ENCODE measurements around the gene GRIPAP1.

GRIPAP1 gene

GRCh38 chrX:48935301-48935670 lies 66.8 kb downstream of the GRIPAP1 start:
- TF ChIP-seq, protein P1, sequence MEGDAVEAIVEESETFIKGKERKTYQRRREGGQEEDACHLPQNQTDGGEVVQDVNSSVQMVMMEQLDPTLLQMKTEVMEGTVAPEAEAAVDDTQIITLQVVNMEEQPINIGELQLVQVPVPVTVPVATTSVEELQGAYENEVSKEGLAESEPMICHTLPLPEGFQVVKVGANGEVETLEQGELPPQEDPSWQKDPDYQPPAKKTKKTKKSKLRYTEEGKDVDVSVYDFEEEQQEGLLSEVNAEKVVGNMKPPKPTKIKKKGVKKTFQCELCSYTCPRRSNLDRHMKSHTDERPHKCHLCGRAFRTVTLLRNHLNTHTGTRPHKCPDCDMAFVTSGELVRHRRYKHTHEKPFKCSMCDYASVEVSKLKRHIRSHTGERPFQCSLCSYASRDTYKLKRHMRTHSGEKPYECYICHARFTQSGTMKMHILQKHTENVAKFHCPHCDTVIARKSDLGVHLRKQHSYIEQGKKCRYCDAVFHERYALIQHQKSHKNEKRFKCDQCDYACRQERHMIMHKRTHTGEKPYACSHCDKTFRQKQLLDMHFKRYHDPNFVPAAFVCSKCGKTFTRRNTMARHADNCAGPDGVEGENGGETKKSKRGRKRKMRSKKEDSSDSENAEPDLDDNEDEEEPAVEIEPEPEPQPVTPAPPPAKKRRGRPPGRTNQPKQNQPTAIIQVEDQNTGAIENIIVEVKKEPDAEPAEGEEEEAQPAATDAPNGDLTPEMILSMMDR (IDR thresholded peaks at IDR 0.05; ENCODE audit: insufficient read depth, low read length, poor library complexity, severe bottlenecking), result no peak
- no peak for DNase-seq (ENCODE audit: extremely low read depth, insufficient read length)
- Histone ChIP-seq H3K4me3 (replicated peaks; ENCODE audit: low read depth, low read length) (no peak overlapping the region), H3K36me3 (ENCODE audit: control insufficient read depth, insufficient read depth, low read length) (peaks cover 3% of the 10 kb centered on the region), H3K27me3 (replicated peaks; ENCODE audit: control insufficient read depth, insufficient read depth, low read length) (no peaks in the 10 kb centered on the region)

GRCh38 chrX:48934581-48935300 lies 67.3 kb downstream of the GRIPAP1 start:
- DNase-seq (ENCODE audit: extremely low read depth, insufficient read length), result no peak
- TF ChIP-seq, protein P1 (IDR thresholded peaks at IDR 0.05; ENCODE audit: insufficient read depth, low read length, poor library complexity, severe bottlenecking), result no peak
- no peaks in the 10 kb centered on the region for H3K27me3 ChIP-seq (replicated peaks; ENCODE audit: control insufficient read depth, insufficient read depth, low read length)
- peaks cover 3% of the 10 kb centered on the region for H3K36me3 ChIP-seq (ENCODE audit: control insufficient read depth, insufficient read depth, low read length)
- H3K4me3 ChIP-seq (replicated peaks; ENCODE audit: low read depth, low read length), result no peak overlapping the region

DNA sequence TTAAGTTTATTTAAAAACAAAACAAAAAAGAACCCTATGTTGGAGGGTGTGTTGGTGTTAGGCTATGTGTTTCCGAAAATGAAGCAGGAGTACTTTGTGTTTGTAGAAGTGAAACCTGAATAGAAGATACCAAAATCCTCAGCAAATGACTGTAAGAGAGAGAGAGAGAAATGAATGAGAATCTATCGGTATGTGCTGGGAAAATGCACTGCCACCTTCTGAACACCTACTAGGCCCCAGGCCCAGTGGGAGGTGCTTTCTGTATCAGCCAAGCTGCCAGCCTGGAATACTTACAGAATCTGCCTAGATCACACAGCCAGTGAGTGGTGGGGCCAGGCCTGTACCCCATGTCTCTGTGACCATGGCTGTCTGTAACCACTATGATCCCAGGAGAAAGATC lies 68.3 kb downstream of the GRIPAP1 start:
- no peaks in the 10 kb centered on the region for H3K27me3 ChIP-seq (replicated peaks; ENCODE audit: control insufficient read depth, insufficient read depth, low read length)
- TF ChIP-seq, protein P1 (IDR thresholded peaks at IDR 0.05; ENCODE audit: insufficient read depth, low read length, poor library complexity, severe bottlenecking), result no peak
- H3K36me3 ChIP-seq (ENCODE audit: control insufficient read depth, insufficient read depth, low read length), result peaks cover 3% of the 10 kb centered on the region
- DNase-seq (ENCODE audit: extremely low read depth, insufficient read length), result no peak
- no peak overlapping the region for H3K4me3 ChIP-seq (replicated peaks; ENCODE audit: low read depth, low read length)

- no peak overlapping the region for H3K4me3 ChIP-seq (replicated peaks; ENCODE audit: low read depth, low read length)
- TF ChIP-seq, protein P1 (IDR thresholded peaks at IDR 0.05; ENCODE audit: insufficient read depth, low read length, poor library complexity, severe bottlenecking), result no peak
- no peaks in the 10 kb centered on the region for H3K27me3 ChIP-seq (replicated peaks; ENCODE audit: control insufficient read depth, insufficient read depth, low read length)
- DNase-seq (ENCODE audit: extremely low read depth, insufficient read length), result no peak
- peaks cover 4% of the 10 kb centered on the region for H3K36me3 ChIP-seq (ENCODE audit: control insufficient read depth, insufficient read depth, low read length)
Measured at GRCh38 chrX:48927736-48928382, 74.2 kb downstream of the GRIPAP1 start.

DNA sequence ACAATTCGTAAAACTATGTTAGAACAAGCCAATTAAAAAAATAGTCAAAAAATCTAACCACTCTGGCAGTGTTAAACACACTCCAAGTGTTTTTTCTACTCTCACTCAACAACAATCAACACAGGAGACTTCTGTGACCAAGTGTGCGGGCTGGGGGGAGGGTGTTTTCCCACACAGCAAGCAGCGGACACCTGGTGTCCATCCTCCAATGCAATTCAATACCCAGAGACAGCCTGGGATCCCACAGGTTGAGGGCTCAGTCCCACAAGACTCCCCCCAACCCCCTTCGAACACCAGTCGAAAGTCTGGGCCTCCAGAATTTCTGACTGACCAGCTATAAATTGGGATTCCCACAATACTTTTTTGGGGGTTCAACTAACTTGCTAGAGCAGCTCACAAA lies 74.9 kb downstream of the GRIPAP1 start:
- TF ChIP-seq, protein P1 (IDR thresholded peaks at IDR 0.05; ENCODE audit: insufficient read depth, low read length, poor library complexity, severe bottlenecking), result no peak
- no peaks in the 10 kb centered on the region for H3K27me3 ChIP-seq (replicated peaks; ENCODE audit: control insufficient read depth, insufficient read depth, low read length)
- no peak overlapping the region for H3K4me3 ChIP-seq (replicated peaks; ENCODE audit: low read depth, low read length)
- no peak for DNase-seq (ENCODE audit: extremely low read depth, insufficient read length)
- H3K36me3 ChIP-seq (ENCODE audit: control insufficient read depth, insufficient read depth, low read length), result peaks cover 4% of the 10 kb centered on the region
